SK-N-MC (cell line): ENCODE data around the gene ELOVL1.

Experiments used
- EZH2 ChIP-seq: fragments of 200-600 bp; sonication (generic); IDR thresholded peaks from one replicate; pipeline ENCODE4 v1.6.1; 2017; ENCODE audit warnings: antibody characterized with exemption
- FOXP2 ChIP-seq: optimal IDR thresholded peaks from 2 replicates; pipeline ENCODE3; 2011; ENCODE audit warnings: mild to moderate bottlenecking, moderate library complexity; ENCODE audit not compliant: insufficient read depth; ENCODE audit errors: extremely low read length, control extremely low read depth
- POLR2AphosphoS5 ChIP-seq: IDR thresholded peaks from 2 replicates; pipeline ENCODE4 v1.6.1; 2012; ENCODE audit warnings: mild to moderate bottlenecking, low read depth, low read length, borderline replicate concordance

DNA sequence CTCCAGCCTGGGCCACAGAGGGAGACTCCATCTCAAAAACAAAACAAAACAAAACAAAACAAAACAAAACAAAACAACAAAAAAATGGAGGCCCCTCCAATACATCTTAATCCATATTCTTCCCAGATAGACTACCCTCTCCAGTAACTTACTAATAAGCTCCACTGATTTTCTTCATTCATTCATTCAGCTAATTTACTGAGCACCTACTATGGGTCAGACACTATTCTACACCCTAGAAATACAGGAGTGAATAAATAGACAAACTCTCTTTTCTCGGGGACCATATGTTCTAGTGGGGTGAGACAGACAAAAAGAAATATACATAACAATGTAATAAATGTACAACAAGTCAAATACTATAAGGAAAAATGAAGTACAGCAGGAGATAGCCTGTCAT, 16.8 kb downstream of the ELOVL1 start:
- TF ChIP-seq EZH2 (no peak), POLR2AphosphoS5 (no peak), FOXP2 (no peak)
